ENCODE data around the gene SLFN12L. TPM values are rescaled to one million over a fixed set of nuclear protein-coding genes. Genes with fewer than 3 reads are reported as not detected.
A peak's percentile ranks its signal among the peaks of the same experiment; 100 is the strongest.

Gene SLFN12L
- total and polyA plus RNA-seq, 9 of the 15 experiments (the other 6 are each of a cell fraction or from before 2014, with no cell fraction given), result 0.04 to 0.31 (median 0.08) TPM; not detected in 3

DNA sequence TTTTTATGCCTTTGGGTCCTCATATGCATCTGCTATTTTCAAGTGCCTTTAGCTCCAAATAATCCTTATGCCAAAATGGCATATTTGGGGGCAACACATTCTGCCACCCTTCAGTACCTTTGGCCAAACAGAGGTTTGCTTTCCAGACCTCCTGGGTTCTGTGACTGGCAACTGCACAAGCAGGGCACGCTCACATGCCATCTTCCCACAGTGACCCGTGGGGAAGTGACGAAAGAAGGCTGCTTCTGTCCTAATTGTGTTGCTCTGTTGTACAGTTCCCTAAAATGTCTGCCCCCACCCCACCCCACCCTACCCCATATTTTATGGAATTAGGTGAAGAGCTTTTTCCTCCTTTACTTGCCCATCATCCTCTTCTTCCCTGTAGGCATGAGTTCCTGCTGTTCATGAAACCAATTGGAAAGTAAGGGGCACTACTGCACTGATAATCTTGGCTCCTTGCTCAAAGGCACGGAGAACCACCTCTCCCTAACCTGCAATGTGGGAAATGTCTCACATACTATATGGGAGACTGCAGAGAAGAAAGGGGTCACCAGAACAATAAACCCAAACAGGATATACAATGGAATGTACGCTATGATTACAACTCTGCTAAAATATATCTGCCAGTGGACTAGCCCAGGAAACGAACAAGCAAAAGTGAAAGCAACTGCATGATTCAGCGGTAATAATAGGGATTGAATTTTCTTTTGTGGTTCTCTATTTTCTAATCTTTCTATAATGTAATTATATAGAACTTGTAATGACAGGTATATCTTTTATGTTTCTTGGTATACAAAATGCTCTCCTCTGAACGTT, 3.3 kb upstream of the SLFN12L start (continued):
- TF ChIP-seq, protein P1, sequence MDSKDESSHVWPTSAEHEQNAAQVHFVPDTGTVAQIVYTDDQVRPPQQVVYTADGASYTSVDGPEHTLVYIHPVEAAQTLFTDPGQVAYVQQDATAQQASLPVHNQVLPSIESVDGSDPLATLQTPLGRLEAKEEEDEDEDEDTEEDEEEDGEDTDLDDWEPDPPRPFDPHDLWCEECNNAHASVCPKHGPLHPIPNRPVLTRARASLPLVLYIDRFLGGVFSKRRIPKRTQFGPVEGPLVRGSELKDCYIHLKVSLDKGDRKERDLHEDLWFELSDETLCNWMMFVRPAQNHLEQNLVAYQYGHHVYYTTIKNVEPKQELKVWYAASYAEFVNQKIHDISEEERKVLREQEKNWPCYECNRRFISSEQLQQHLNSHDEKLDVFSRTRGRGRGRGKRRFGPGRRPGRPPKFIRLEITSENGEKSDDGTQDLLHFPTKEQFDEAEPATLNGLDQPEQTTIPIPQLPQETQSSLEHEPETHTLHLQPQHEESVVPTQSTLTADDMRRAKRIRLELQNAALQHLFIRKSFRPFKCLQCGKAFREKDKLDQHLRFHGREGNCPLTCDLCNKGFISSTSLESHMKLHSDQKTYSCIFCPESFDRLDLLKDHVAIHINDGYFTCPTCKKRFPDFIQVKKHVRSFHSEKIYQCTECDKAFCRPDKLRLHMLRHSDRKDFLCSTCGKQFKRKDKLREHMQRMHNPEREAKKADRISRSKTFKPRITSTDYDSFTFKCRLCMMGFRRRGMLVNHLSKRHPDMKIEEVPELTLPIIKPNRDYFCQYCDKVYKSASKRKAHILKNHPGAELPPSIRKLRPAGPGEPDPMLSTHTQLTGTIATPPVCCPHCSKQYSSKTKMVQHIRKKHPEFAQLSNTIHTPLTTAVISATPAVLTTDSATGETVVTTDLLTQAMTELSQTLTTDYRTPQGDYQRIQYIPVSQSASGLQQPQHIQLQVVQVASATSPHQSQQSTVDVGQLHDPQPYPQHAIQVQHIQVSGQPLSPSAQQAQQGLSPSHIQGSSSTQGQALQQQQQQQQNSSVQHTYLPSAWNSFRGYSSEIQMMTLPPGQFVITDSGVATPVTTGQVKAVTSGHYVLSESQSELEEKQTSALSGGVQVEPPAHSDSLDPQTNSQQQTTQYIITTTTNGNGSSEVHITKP (IDR thresholded peaks at IDR 0.05; ENCODE audit: partially characterized antibody), result peak; percentile 81
- TF ChIP-seq POLR2AphosphoS2 (IDR thresholded peaks at IDR 0.05; ENCODE audit: low read length) (no peak), HNRNPK (IDR thresholded peaks at IDR 0.05; ENCODE audit: low read depth, low read length, poor library complexity, severe bottlenecking) (no peak), ZNF764 (CRISPR knock-in tag; IDR thresholded peaks at IDR 0.05; ENCODE audit: low read depth) (no peak), ZNF589 (CRISPR knock-in tag; IDR thresholded peaks at IDR 0.05; ENCODE audit: low read depth) (no peak), CBFB (CRISPR knock-in tag; IDR thresholded peaks at IDR 0.05) (no peak), HLTF (IDR thresholded peaks at IDR 0.05) (no peak), CCAR2 (IDR thresholded peaks at IDR 0.05; ENCODE audit: low read depth, low read length) (no peak), ZNF668 (CRISPR knock-in tag; IDR thresholded peaks at IDR 0.05) (no peak)
- TF ChIP-seq, protein P2, sequence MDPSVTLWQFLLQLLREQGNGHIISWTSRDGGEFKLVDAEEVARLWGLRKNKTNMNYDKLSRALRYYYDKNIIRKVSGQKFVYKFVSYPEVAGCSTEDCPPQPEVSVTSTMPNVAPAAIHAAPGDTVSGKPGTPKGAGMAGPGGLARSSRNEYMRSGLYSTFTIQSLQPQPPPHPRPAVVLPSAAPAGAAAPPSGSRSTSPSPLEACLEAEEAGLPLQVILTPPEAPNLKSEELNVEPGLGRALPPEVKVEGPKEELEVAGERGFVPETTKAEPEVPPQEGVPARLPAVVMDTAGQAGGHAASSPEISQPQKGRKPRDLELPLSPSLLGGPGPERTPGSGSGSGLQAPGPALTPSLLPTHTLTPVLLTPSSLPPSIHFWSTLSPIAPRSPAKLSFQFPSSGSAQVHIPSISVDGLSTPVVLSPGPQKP (CRISPR knock-in tag; IDR thresholded peaks at IDR 0.05), result no peak
- TF ChIP-seq, protein P3, sequence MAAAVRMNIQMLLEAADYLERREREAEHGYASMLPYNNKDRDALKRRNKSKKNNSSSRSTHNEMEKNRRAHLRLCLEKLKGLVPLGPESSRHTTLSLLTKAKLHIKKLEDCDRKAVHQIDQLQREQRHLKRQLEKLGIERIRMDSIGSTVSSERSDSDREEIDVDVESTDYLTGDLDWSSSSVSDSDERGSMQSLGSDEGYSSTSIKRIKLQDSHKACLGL (CRISPR knock-in tag; IDR thresholded peaks at IDR 0.05; ENCODE audit: borderline replicate concordance, poor library complexity, severe bottlenecking), result no peak
- TF ChIP-seq, protein P4, sequence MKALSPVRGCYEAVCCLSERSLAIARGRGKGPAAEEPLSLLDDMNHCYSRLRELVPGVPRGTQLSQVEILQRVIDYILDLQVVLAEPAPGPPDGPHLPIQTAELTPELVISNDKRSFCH (CRISPR knock-in tag; IDR thresholded peaks at IDR 0.05), result no peak
- TF ChIP-seq, protein P4 (tag; IDR thresholded peaks at IDR 0.05), result no peak
- TF ChIP-seq, protein P5, sequence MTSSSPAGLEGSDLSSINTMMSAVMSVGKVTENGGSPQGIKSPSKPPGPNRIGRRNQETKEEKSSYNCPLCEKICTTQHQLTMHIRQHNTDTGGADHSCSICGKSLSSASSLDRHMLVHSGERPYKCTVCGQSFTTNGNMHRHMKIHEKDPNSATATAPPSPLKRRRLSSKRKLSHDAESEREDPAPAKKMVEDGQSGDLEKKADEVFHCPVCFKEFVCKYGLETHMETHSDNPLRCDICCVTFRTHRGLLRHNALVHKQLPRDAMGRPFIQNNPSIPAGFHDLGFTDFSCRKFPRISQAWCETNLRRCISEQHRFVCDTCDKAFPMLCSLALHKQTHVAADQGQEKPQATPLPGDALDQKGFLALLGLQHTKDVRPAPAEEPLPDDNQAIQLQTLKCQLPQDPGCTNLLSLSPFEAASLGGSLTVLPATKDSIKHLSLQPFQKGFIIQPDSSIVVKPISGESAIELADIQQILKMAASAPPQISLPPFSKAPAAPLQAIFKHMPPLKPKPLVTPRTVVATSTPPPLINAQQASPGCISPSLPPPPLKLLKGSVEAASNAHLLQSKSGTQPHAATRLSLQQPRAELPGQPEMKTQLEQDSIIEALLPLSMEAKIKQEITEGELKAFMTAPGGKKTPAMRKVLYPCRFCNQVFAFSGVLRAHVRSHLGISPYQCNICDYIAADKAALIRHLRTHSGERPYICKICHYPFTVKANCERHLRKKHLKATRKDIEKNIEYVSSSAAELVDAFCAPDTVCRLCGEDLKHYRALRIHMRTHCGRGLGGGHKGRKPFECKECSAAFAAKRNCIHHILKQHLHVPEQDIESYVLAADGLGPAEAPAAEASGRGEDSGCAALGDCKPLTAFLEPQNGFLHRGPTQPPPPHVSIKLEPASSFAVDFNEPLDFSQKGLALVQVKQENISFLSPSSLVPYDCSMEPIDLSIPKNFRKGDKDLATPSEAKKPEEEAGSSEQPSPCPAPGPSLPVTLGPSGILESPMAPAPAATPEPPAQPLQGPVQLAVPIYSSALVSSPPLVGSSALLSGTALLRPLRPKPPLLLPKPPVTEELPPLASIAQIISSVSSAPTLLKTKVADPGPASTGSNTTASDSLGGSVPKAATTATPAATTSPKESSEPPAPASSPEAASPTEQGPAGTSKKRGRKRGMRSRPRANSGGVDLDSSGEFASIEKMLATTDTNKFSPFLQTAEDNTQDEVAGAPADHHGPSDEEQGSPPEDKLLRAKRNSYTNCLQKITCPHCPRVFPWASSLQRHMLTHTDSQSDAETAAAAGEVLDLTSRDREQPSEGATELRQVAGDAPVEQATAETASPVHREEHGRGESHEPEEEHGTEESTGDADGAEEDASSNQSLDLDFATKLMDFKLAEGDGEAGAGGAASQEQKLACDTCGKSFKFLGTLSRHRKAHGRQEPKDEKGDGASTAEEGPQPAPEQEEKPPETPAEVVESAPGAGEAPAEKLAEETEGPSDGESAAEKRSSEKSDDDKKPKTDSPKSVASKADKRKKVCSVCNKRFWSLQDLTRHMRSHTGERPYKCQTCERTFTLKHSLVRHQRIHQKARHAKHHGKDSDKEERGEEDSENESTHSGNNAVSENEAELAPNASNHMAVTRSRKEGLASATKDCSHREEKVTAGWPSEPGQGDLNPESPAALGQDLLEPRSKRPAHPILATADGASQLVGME (CRISPR knock-in tag; IDR thresholded peaks at IDR 0.05), result no peak

All from K562 (cell line).